GM12864 (cell line): ENCODE results near the gene ASCL4.

Source experiments
- DNase-seq: peaks from one replicate; pipeline ENCODE4 v3.0.0-alpha.2; 2011; ENCODE audit warnings: low read depth
- H3K4me3 ChIP-seq: 2 replicates; pipeline ENCODE4 v1.5.1; 2011; ENCODE audit warnings: mild to moderate bottlenecking, low read depth, low read length, control low read depth
- TF ChIP-seq, protein P1 (sequence below): IDR thresholded peaks from 2 replicates; pipeline ENCODE4 v1.5.1; 2011; ENCODE audit warnings: low read depth, mild to moderate bottlenecking, moderate library complexity, low read length, control low read depth, inconsistent platforms; ENCODE audit errors: missing control alignments

The ASCL4 gene

DNA sequence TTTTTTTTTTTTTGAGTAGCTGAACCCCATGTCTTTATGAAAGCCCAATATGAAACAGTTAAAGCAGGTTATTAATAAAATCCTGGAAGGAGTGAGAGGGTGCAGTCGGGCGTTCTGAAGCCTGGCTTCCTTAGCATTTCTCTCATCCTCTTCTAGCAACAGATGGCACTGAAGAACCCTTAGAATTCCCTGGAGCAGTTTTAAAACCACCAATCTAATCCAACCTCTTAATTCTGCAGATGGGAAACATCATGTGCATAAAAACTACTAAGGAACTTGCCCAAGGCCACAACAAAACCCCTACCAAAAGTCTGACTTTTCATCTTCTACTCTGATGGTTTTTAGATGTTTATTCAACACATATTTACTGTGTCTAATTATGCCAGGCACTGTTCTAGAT lies 38.7 kb upstream of the ASCL4 start:
- DNase-seq = no peak
- no peak overlapping the region for H3K4me3 ChIP-seq
- TF ChIP-seq, protein P1, sequence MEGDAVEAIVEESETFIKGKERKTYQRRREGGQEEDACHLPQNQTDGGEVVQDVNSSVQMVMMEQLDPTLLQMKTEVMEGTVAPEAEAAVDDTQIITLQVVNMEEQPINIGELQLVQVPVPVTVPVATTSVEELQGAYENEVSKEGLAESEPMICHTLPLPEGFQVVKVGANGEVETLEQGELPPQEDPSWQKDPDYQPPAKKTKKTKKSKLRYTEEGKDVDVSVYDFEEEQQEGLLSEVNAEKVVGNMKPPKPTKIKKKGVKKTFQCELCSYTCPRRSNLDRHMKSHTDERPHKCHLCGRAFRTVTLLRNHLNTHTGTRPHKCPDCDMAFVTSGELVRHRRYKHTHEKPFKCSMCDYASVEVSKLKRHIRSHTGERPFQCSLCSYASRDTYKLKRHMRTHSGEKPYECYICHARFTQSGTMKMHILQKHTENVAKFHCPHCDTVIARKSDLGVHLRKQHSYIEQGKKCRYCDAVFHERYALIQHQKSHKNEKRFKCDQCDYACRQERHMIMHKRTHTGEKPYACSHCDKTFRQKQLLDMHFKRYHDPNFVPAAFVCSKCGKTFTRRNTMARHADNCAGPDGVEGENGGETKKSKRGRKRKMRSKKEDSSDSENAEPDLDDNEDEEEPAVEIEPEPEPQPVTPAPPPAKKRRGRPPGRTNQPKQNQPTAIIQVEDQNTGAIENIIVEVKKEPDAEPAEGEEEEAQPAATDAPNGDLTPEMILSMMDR = no peak

DNA sequence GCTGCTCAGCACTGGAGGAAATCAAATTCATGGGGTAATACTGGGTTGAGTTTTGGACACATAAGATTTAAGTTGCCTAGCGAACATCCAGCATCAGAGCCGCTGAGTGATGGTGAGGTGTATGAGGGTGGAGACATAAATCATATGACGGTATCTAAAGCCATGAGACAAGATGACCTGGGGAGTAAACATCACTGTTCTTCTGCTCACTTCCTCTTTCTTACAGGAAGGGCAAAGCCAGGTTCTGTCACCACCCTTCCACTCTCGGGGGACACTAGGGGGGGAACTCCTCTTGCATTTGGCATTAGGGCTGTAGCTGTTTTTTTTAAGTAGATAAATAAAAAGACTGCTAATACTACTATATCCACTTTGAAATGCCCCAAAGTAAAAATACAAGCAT lies 37.6 kb upstream of the ASCL4 start:
- no peak overlapping the region for H3K4me3 ChIP-seq
- TF ChIP-seq, protein P1 = peak; percentile 39
- peak; percentile 77 for DNase-seq

DNA sequence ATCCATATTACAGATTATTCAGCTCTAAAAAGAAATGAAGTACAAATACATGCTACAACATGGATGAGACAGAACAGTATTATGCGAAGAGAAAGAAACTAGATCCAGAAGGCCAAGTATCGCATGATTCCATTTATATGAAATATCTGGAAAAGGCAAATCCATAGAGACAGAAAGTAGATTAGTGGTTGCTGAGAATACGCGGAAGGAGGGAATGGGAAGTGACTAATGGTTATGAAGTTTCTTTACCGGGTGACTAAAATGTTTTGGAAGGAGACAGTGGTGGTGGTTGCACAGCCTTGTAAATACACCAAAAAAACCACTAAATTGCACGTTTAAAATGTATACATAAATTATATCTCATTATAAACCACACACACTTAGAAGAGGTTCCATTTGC lies 26.0 kb upstream of the ASCL4 start:
- no peak for DNase-seq
- H3K4me3 ChIP-seq = no peak overlapping the region
- TF ChIP-seq, protein P1 = no peak

DNA sequence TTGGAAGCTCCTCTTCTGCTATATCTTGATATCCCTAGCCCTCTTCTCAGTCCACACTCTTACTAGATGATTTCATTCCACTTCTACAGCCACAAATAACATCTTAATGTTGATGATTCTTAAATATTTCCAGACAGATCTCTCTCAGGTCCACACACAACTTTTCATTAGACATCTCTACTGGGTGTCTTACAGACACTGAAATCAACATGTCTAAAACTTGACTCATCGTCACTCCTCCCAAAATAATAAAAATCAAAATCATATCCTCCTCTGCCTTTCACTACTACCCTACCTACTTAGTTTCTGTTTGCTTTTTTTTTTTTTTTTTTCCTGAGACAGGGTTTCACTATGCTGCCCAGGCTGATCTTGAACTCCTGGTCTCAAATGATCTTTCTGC lies 25.4 kb upstream of the ASCL4 start:
- TF ChIP-seq, protein P1 = no peak
- H3K4me3 ChIP-seq = no peak overlapping the region
- no peak for DNase-seq

DNA sequence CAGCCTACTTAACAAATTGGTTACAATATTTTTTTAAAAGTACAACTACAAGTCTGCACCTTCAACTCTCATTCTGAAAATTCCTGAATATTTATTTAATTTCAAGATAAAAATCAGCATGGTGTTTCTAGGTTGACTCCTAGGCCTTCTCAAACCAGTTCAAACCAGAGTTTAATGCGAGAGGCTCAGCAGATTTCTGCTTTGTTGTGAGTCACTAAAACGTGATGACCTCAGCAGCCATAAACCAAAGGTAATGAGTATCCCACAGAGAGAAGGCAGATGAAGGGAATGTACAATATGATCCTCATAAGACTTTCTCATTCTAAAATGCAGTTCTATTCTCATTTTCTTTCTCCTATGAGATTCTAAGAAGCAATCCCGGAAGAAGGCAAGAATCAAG lies 15.1 kb upstream of the ASCL4 start:
- TF ChIP-seq, protein P1 = no peak
- peak overlapping the region; percentile 96 for H3K4me3 ChIP-seq
- DNase-seq = no peak

DNA sequence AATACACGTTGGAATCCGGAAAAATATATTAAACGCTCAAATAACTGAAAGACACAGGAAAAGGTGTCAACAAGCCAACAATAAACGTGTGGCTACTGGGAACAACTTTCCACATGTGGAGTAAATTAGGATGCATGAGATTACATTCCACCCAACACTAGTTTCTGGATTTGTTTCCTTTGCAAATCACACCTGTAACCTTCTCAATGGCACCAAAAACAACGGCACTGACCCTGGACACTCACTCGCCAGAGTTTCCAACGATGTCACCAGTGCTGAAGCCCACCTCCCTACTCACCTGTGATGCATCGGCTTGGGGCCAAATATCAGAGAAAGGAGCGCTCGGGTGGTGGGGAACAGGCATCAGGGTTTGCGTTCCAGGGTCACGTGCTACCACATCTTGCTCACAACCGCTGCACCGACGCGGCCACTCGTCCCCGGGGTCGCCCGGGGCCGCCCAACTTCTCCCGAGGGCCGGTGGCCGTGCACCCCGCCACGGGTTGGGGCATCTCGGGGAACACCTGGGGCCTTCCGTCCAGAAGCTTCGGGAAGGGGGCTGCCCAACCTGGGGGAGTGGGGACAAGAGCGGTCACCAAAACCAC lies 14.2 kb upstream of the ASCL4 start:
- TF ChIP-seq, protein P1 = no peak
- H3K4me3 ChIP-seq = peak overlapping the region; percentile 96
- DNase-seq = no peak

DNA sequence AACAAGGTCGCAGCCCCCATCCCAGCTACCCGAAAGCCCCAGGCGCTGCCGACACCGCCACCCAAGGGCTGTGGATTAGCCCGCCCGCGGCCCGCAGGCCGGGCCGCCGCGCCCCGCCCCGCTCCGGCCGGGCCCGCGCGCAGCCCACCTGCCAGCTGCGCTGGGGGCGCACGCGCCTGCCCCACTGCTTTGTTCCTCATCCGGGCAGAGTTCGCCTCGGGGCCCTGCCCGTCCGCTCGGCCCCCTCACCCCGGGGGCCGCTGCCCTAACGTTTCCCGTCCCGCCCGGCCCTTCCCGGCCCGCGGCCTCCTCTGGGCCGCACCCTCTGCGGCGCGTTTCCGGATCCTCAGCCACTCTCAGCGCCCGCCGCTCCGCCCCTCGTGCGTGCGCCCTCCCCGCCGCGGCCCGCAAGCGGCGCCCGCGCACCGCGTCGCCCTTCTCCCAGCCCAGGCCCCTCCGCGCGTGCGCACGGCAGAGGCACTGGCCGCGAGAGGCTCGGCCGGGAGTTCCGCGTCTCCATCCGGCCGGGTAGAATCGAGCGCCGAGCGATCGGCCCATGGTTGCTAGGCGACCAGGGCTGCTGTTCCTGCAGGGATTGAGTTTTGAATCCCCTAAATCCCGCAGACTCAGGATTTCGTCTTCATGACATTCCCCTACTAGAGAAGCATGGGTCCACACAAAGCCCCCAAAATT lies 13.5 kb upstream of the ASCL4 start, which contains the start of gene PRDM4:
PRDM4 (minus strand) TSS at position 329 of the 693 bp plus-strand sequence. CDS start 622 bp downstream, outside the sequence.
- TF ChIP-seq, protein P1 = peak; percentile 66
- H3K4me3 ChIP-seq = peak within 1 kb of the TSS; percentile 96
- DNase-seq = peak; percentile 71
